Effector memory CD8-positive, alpha-beta T cell (primary cell): ENCODE data around the gene PTPN9.

Experiments
- ATAC-seq: fragments of 150-1000 bp; cut with Tn5 transposase; replicated peaks from 2 replicates; pipeline ENCODE4 v1.10.0; 2021; ENCODE audit warnings: mild to moderate bottlenecking, moderate library complexity
- DNase-seq, 3 experiments: peaks; one replicate each; pipeline ENCODE4 v3.0.0; 2021
- H3K27ac Mint-ChIP-seq, 2 donors: one replicate each; pipeline ENCODE4 v1.8.0; 2022; ENCODE audit warnings: mild to moderate bottlenecking in 2 of 2, mixed read lengths in 2 of 2, moderate library complexity in 2 of 2
- H3K27me3 Mint-ChIP-seq, 2 donors: one replicate each; pipeline ENCODE4 v1.8.0; 2022; ENCODE audit warnings: mixed read lengths in 2 of 2
- H3K36me3 Mint-ChIP-seq: one replicate; pipeline ENCODE4 v1.8.0; 2022; ENCODE audit warnings: mild to moderate bottlenecking, moderate library complexity, mixed read lengths; ENCODE audit not compliant: insufficient read depth
- H3K4me1 Mint-ChIP-seq, 2 donors: one replicate each; pipeline ENCODE4 v1.8.0; 2022; ENCODE audit warnings: low read depth in 2 of 2, mixed read lengths in 2 of 2
- H3K4me3 Mint-ChIP-seq, 2 donors: one replicate each; pipeline ENCODE4 v1.8.0; 2022; ENCODE audit warnings: mild to moderate bottlenecking in 2 of 2, mixed read lengths in 2 of 2, moderate library complexity in 2 of 2
- H3K9me3 Mint-ChIP-seq, 2 donors: one replicate each; pipeline ENCODE4 v1.8.0; 2022; ENCODE audit warnings: mixed read lengths in 2 of 2

Gene PTPN9

DNA sequence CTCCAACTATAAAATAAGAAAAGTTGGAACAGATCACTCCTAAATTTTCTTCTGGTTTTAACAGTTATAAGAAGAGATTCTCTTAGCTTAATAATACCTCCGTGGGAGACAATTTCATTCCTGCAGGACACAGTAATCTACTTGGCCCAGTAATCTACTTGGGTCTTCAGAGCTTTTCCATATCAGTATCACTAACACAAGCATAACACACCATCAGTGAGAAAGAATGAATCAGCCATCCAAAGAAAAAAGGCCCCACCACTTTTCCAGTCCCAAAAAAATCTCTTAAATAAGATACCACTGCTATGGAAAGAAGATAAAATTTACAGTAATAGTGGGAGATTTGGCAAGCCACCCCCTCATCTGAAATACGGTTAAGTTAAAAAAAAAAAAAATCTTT is 147.8 kb downstream of the PTPN9 start:
- Mint-ChIP-seq H3K27ac (peak overlapping the region in 1 of 2 donors; percentile 5), H3K36me3 (peaks cover 58% of the 10 kb centered on the region)
- ATAC-seq = no peak

DNA sequence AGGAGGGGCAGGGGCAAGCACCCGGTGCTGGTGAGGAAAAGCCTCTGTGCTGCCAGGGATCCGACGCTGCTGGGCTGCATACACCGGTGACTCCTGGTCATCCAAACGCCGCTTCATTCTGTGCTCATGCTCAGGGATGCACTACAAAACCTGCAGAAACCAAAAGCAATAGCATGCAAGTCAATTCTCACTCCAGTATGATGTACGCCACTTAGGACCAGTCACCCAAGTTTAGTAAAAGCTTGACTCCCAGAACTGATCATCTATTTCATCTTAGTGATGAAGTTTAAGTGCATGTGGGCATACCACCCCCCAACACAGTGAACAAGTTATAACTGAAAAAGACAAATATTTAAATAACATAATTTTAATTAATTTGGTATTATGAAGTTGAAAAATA is 148.9 kb downstream of the PTPN9 start:
- no peak overlapping the region for H3K4me3 Mint-ChIP-seq
- peaks cover 14 to 31% of the 10 kb centered on the region in 2 donors for H3K4me1 Mint-ChIP-seq
- no peak for ATAC-seq
- H3K27me3 Mint-ChIP-seq = no peaks in the 10 kb centered on the region
- peaks cover 57% of the 10 kb centered on the region for H3K36me3 Mint-ChIP-seq
- H3K27ac Mint-ChIP-seq = no peak overlapping the region
- DNase-seq = no peak
- H3K9me3 Mint-ChIP-seq = no peaks in the 10 kb centered on the region

More for the DNA sequence above, 147.8 kb downstream of the PTPN9 start:
- H3K27me3 Mint-ChIP-seq = no peaks in the 10 kb centered on the region
- no peaks in the 10 kb centered on the region for H3K9me3 Mint-ChIP-seq
- H3K4me3 Mint-ChIP-seq = no peak overlapping the region
- no peak for DNase-seq
- H3K4me1 Mint-ChIP-seq = peaks cover 18 to 31% of the 10 kb centered on the region in 2 donors

DNA sequence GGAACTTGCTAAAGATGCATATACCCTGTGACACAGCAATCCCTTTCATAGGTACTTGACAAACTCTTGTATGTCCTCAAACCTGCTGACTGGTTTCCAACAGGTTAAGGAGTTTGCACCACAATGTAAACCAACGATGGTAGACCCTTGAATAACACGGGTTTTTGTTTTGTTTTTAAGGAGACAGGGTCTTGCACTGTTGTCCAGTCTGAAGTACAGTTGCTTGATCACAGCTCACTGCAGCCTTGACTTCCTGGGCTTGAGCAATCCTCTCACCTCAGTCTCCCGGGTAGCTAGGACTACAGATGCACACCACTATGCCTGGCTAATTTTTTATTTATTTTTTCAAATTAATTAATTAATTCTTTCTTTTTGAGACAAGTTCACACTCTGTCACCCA is 151.0 kb downstream of the PTPN9 start:
- DNase-seq (no peak), ATAC-seq (no peak)
- no peak overlapping the region for H3K27ac Mint-ChIP-seq
- H3K9me3 Mint-ChIP-seq = no peaks in the 10 kb centered on the region
- H3K4me1 Mint-ChIP-seq = peaks cover 6 to 22% of the 10 kb centered on the region in 2 donors
- H3K36me3 Mint-ChIP-seq = peaks cover 72% of the 10 kb centered on the region
- no peak overlapping the region for H3K4me3 Mint-ChIP-seq
- H3K27me3 Mint-ChIP-seq = no peaks in the 10 kb centered on the region

DNA sequence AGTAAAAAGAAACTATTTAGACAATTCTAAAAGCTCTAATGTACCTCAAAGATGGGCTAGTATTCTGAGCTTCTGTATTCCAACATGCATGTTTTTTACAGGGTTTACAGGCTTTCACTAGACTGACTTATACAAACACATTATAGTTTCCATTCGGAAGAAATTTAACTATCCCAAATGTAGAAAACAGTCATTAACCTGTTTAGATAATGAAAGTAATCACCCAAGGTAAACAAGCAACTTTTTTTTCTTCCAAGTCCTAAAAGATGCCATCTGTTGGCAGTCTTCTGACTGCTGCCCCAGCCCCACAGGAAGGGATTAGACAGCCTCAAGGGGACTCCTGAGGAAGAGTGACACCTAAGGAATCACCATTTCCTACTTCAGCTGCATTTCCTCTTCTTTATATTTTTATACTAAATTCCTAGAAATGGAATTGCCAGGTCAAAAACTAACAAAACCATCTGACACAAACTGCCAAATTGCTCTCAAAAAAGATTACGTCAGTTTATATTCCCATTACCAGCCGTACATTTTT is 153.1 kb downstream of the PTPN9 start:
- no peak for DNase-seq
- no peaks in the 10 kb centered on the region for H3K27me3 Mint-ChIP-seq
- no peak for ATAC-seq
- H3K9me3 Mint-ChIP-seq = no peaks in the 10 kb centered on the region
- peaks cover 79% of the 10 kb centered on the region for H3K36me3 Mint-ChIP-seq
- peak overlapping the region; percentile 41 for H3K27ac Mint-ChIP-seq
- no peak overlapping the region for H3K4me3 Mint-ChIP-seq
- peaks cover 11 to 22% of the 10 kb centered on the region in 2 donors for H3K4me1 Mint-ChIP-seq

DNA sequence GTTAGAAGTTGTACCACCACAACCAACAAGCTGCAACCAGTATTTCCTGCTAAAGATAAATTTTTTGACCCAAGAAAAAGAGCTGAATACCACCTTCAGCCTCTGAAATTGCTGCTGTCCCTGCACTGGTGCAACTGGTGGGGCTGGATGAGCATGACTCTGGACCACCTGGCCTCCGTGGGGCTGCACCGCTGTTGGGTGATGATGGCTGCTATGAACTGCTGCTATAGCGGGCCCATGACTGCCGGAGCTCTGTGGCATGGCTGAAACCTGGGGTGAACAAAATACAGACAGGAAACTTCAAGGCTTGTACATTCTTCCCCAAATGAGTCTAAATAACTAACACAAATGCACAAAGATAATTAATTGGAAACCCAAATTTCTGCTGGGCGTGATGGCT is 156.6 kb downstream of the PTPN9 start:
- H3K27ac Mint-ChIP-seq = peak overlapping the region; percentile 44 to 67

DNA sequence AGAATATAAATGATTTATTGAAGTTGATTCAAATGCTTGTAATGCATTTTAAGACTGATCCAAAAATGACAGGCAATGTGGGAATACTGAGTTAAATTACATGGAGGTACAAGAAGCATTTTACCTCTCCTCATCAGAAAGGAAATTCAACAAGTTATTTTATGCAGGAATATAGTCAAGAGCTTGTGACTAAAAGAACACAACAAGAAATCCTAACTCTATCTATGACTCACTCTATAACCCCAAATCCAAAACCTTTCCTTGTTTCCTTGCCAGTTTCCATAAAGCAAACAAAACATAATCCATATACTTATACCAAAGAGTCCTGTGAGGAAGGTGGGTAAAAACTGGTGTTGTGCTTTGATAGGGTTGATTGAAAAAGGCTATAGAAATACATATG is 158.4 kb downstream of the PTPN9 start:
- Mint-ChIP-seq H3K9me3 (no peaks in the 10 kb centered on the region), H3K27me3 (no peaks in the 10 kb centered on the region), H3K36me3 (peaks cover 82% of the 10 kb centered on the region), H3K4me1 (peaks cover 5 to 13% of the 10 kb centered on the region in 2 donors), H3K4me3 (no peak overlapping the region), H3K27ac (peak overlapping the region in 1 of 2 donors; percentile 26)
- no peak for DNase-seq
- ATAC-seq = no peak

More for the DNA sequence above, 156.6 kb downstream of the PTPN9 start:
- Mint-ChIP-seq H3K36me3 (peaks cover 87% of the 10 kb centered on the region), H3K4me1 (peaks cover 5 to 14% of the 10 kb centered on the region in 2 donors), H3K4me3 (no peak overlapping the region), H3K9me3 (no peaks in the 10 kb centered on the region), H3K27me3 (no peaks in the 10 kb centered on the region)
- no peak for DNase-seq
- ATAC-seq = no peak

DNA sequence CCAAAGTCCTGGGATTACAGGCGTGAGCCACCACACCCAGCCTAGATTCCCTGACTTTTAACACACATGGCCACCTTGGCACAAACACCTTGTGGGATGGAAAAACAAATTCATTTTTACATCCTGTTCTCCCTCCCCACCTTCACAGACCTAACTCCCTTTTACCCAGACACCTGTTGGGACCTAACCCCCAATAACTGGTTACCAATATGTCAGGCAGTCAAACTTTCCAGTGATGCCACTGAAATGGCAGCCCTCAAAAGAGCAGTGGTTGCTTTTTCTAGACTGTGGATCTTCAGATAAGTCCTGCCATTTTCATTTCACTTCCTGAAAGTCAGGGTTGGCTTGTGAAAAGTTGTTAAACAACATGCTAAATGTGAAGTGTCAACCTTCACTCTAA is 162.5 kb downstream of the PTPN9 start:
- no peaks in the 10 kb centered on the region for H3K9me3 Mint-ChIP-seq

More for the DNA sequence above, 162.5 kb downstream of the PTPN9 start:
- DNase-seq (no peak), ATAC-seq (no peak)
- Mint-ChIP-seq H3K27me3 (no peaks in the 10 kb centered on the region), H3K4me1 (peaks cover 7 to 12% of the 10 kb centered on the region in 2 donors), H3K27ac (peak overlapping the region in 1 of 2 donors; percentile 41), H3K36me3 (peaks cover 74% of the 10 kb centered on the region), H3K4me3 (no peak overlapping the region)
